B cell (primary cell): Measurements from ENCODE around the gene CHRM4. TPM values are rescaled to one million over a fixed set of nuclear protein-coding genes. Genes with fewer than 3 reads are reported as not detected.

Source experiments
- ATAC-seq: fragments of 200-7000 bp; cut with Tn5 transposase; one replicate; pipeline ENCODE4 v1.10.0; 2021; ENCODE audit warnings: low read depth, mild to moderate bottlenecking, moderate number of reproducible peaks, moderate library complexity
- CTCF ChIA-PET: fragments of 350-600 bp; sonication (Branson Sonifier 250); formaldehyde crosslinking; loops from one replicate; lab custom pipeline; 2021; ENCODE audit warnings: antibody characterized with exemption, inconsistent platforms; lab: Charles Lee
- POLR2A ChIA-PET: fragments of 350-600 bp; sonication (Branson Sonifier 250); formaldehyde crosslinking; loops from one replicate; lab custom pipeline; 2021; ENCODE audit warnings: antibody characterized with exemption; lab: Charles Lee
- DNase-seq: peaks from one replicate; pipeline ENCODE4 v3.0.0; 2013
- H2AFZ ChIP-seq: 2 replicates; pipeline ENCODE4 v1.6.1; 2012; ENCODE audit warnings: mild to moderate bottlenecking, low read depth, low read length; ENCODE audit not compliant: insufficient read depth, poor library complexity, severe bottlenecking
- H3K27ac ChIP-seq, 2 donors: 1 replicate in 1 of 2; 2 replicates in 1 of 2; pipeline ENCODE4 v1.5.1; 2012 to 2013; ENCODE audit warnings: low read length in 2 of 2, mild to moderate bottlenecking in 2 of 2, moderate library complexity in 1 of 2
- H3K27me3 ChIP-seq, 4 experiments: fragments of 200-600 bp in 1 of 4; sonication (generic) in 1 of 4; replicated peaks in 1 of 4; 1 replicate in 2 of 4; 2 replicates in 2 of 4; pipeline versions ENCODE4 v1.6.1 to v1.7.0; 2013 to 2016; ENCODE audit warnings: low read length in 3 of 4, mild to moderate bottlenecking in 2 of 4, mixed read lengths in 1 of 4, moderate library complexity in 1 of 4; ENCODE audit not compliant: insufficient read depth in 4 of 4, control insufficient read depth in 3 of 4; ENCODE audit errors: control extremely low read depth in 1 of 4
- H3K36me3 ChIP-seq, 2 experiments: replicated peaks in 1 of 2; 1 replicate in 1 of 2; 2 replicates in 1 of 2; pipeline versions ENCODE4 v1.6.1 to v1.7.1; 2013; ENCODE audit warnings: low read length in 1 of 2; ENCODE audit not compliant: insufficient read depth in 2 of 2, control insufficient read depth in 1 of 2; ENCODE audit errors: control extremely low read depth in 1 of 2, extremely low read depth in 1 of 2
- H3K4me1 ChIP-seq, 2 donors: fragments of 200-600 bp in 1 of 2; sonication (generic) in 1 of 2; 1 replicate in 1 of 2; 2 replicates in 1 of 2; pipeline versions ENCODE4 v1.5.1 to v1.6.1; 2013 to 2017; ENCODE audit warnings: low read length in 2 of 2; ENCODE audit not compliant: control insufficient read depth in 2 of 2, insufficient read depth in 2 of 2
- H3K4me2 ChIP-seq: replicated peaks from 2 replicates; pipeline ENCODE3; 2012; ENCODE audit warnings: mild to moderate bottlenecking, low read depth, low read length; ENCODE audit not compliant: poor library complexity, severe bottlenecking
- H3K4me3 ChIP-seq, 5 experiments: fragments of 200-600 bp in 1 of 5; sonication (generic) in 1 of 5; 1 replicate in 3 of 5; 2 replicates in 2 of 5; pipeline versions ENCODE4 v1.5.1 to v1.7.0; 2011 to 2016; ENCODE audit warnings: low read length in 4 of 5, mild to moderate bottlenecking in 4 of 5, low read depth in 2 of 5, control low read depth in 1 of 5, moderate library complexity in 1 of 5; ENCODE audit not compliant: insufficient read depth in 1 of 5; ENCODE audit errors: control extremely low read depth in 1 of 5, extremely low read depth in 1 of 5
- H3K79me2 ChIP-seq: fragments of 200-600 bp; sonication (generic); one replicate; pipeline ENCODE4 v1.6.0; 2016; ENCODE audit warnings: low read length; ENCODE audit not compliant: control insufficient read depth, insufficient read depth
- H3K9ac ChIP-seq: fragments of 200-600 bp; sonication (generic); 2 replicates; pipeline ENCODE4 v1.6.1; 2017; ENCODE audit warnings: mild to moderate bottlenecking, low read length, moderate library complexity
- H3K9me3 ChIP-seq, 3 donors: one replicate each; pipeline versions ENCODE4 v1.6.1 to v1.7.1; 2013; ENCODE audit warnings: low read length in 2 of 3; ENCODE audit not compliant: control insufficient read depth in 2 of 3, insufficient read depth in 1 of 3; ENCODE audit errors: control extremely low read depth in 1 of 3
- H4K20me1 ChIP-seq: 2 replicates; pipeline ENCODE4 v1.6.0; 2012; ENCODE audit warnings: mild to moderate bottlenecking, low read length; ENCODE audit not compliant: insufficient read depth, control insufficient read depth, poor library complexity, severe bottlenecking
- H3K27ac Mint-ChIP-seq: one replicate; pipeline ENCODE4 v1.8.0; 2021; ENCODE audit warnings: mixed read lengths
- H3K27me3 Mint-ChIP-seq: one replicate; pipeline ENCODE4 v1.8.0; 2021; ENCODE audit warnings: mixed read lengths
- H3K4me1 Mint-ChIP-seq: one replicate; pipeline ENCODE4 v1.8.0; 2021; ENCODE audit warnings: mixed read lengths
- H3K4me3 Mint-ChIP-seq: one replicate; pipeline ENCODE4 v1.8.0; 2021; ENCODE audit warnings: mixed read lengths
- H3K9me3 Mint-ChIP-seq: one replicate; pipeline ENCODE4 v1.8.0; 2022; ENCODE audit warnings: mixed read lengths; ENCODE audit not compliant: insufficient read depth
- CTCF ChIP-seq: fragments of 200-600 bp; IDR thresholded peaks from one replicate; pipeline ENCODE4 v1.8.0; 2022; ENCODE audit warnings: antibody characterized with exemption, mild to moderate bottlenecking
- EZH2 ChIP-seq: IDR thresholded peaks from 2 replicates; pipeline ENCODE4 v1.6.1; 2012; ENCODE audit warnings: borderline replicate concordance, low read depth, mild to moderate bottlenecking, moderate library complexity, low read length; ENCODE audit not compliant: insufficient read depth, poor library complexity, severe bottlenecking
- WGBS: methylation state at CpG from one replicate; pipeline ENCODE4 v1.1.5; 2013; ENCODE audit warnings: missing lambda C conversion rate; ENCODE audit not compliant: insufficient coverage; 5-methylcytosine and 5-hydroxymethylcytosine counted together
- intact Hi-C: fragments of 100-400 bp; cut with micrococcal nuclease; formaldehyde crosslinking; loops from one replicate; pipeline ENCODE4 v1.10.0; 2022
- polyA plus RNA-seq: library from polyadenylated mRNA; depleted of rRNA; stranded (reverse); fragments of >200 nt; gene quantifications from 2 replicates; pipeline ENCODE4 v1.2.3, GENCODE V29; 2012
- total RNA-seq, 2 donors: library from RNA; stranded (reverse); fragments of 120-200 nt in 1 of 2; gene quantifications; 1 replicate in 1 of 2; 2 replicates in 1 of 2; pipeline versions ENCODE4 v1.2.3 to v1.2.4, GENCODE V29; 2013 to 2022

Gene CHRM4
- total and polyA plus RNA-seq, 2 donors (not counting 1 experiment from before 2014, with no cell fraction given), result 0.49 to 1.4 TPM

- no peaks in the 10 kb centered on the region for H4K20me1 ChIP-seq
- ATAC-seq (no peak), DNase-seq (no peak)
- ChIA-PET CTCF (interaction anchor here (1.2 kb wide), 1 partner anchor 11 kb away, joined by 3 read pairs; no protein-coding TSS in a partner anchor), POLR2A (no interaction called here)
- WGBS, result 90% methylated on average over 2 of the region's 5 CpGs
- Mint-ChIP-seq H3K4me1 (no peaks in the 10 kb centered on the region), H3K9me3 (no peaks in the 10 kb centered on the region), H3K27ac (no peak overlapping the region), H3K27me3 (no peaks in the 10 kb centered on the region), H3K4me3 (no peak overlapping the region)
- intact Hi-C loops, result no loop called here
- H3K9ac ChIP-seq, result no peak overlapping the region
- no peaks in the 10 kb centered on the region for H3K27me3 ChIP-seq
- no peak for TF ChIP-seq CTCF
- no peak for TF ChIP-seq EZH2
- H3K36me3 ChIP-seq, result peaks cover 0 to 49% of the 10 kb centered on the region in 2 experiments
- H3K4me1 ChIP-seq, result no peaks in the 10 kb centered on the region
- H2AFZ ChIP-seq, result no peak overlapping the region
- no peak overlapping the region for H3K4me2 ChIP-seq
- no peaks in the 10 kb centered on the region for H3K9me3 ChIP-seq
- H3K79me2 ChIP-seq, result no peaks in the 10 kb centered on the region
- H3K4me3 ChIP-seq, result no peak overlapping the region
- H3K27ac ChIP-seq, result no peak overlapping the region
These were observed 13.0 kb upstream of the CHRM4 start for GRCh38 chr11:46404476-46405017.

GRCh38 chr11:46402957-46403902, 11.7 kb upstream of the CHRM4 start:
- Histone ChIP-seq H3K4me1 (no peaks in the 10 kb centered on the region), H3K27ac (no peak overlapping the region), H3K27me3 (no peaks in the 10 kb centered on the region), H2AFZ (no peak overlapping the region), H3K4me2 (no peak overlapping the region), H3K9ac (no peak overlapping the region), H4K20me1 (no peaks in the 10 kb centered on the region), H3K36me3 (peaks cover 0 to 39% of the 10 kb centered on the region in 2 experiments), H3K4me3 (no peak overlapping the region), H3K9me3 (no peaks in the 10 kb centered on the region), H3K79me2 (no peaks in the 10 kb centered on the region)
- Mint-ChIP-seq H3K27ac (no peak overlapping the region), H3K4me1 (no peaks in the 10 kb centered on the region), H3K4me3 (no peak overlapping the region), H3K27me3 (no peaks in the 10 kb centered on the region), H3K9me3 (no peaks in the 10 kb centered on the region)
- ATAC-seq, result no peak
- WGBS, result 88% methylated on average over 4 of the region's 6 CpGs
- intact Hi-C loops, result no loop called here
- POLR2A ChIA-PET, result no interaction called here
- CTCF ChIA-PET, result no interaction called here
- TF ChIP-seq EZH2, result no peak
- TF ChIP-seq CTCF, result no peak
- DNase-seq, result no peak
